NCI-H2227 (cell line): ENCODE results near the gene DNER.

Experiments used
- DNase-seq: peaks from one replicate; lab custom pipeline; 2025; ENCODE audit not compliant: unreplicated experiment; lab: John Stamatoyannopoulos, UW

Gene DNER

GRCh38 chr2:229445501-229446211, 268.7 kb downstream of the DNER start:
- DNase-seq = no peak

DNA sequence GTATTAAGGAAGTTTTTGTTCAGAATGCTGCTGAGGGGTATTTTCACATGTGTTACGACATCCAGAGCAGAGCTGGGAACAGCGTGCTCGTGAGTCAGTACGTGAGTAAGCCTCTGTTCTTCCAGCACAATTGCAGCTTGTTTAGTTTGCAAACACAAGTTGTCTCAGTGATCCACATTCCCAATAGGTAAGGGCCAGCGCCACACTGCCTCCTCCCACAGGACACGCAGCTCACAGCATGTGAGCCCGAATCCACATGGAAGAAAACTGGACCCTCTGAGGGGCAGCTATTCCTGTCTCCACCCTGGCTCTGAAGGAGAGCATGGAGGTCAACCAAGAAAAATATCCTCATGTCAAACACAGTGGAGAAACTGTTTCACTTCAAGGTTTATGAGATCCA, 269.3 kb downstream of the DNER start:
- no peak for DNase-seq

- no peak for DNase-seq
These were observed 270.6 kb downstream of the DNER start for GRCh38 chr2:229443546-229444268.

GRCh38 chr2:229443141-229443540, 271.2 kb downstream of the DNER start:
- no peak for DNase-seq

- DNase-seq = no peak
These were observed 275.8 kb downstream of the DNER start for GRCh38 chr2:229438430-229439159.

DNA sequence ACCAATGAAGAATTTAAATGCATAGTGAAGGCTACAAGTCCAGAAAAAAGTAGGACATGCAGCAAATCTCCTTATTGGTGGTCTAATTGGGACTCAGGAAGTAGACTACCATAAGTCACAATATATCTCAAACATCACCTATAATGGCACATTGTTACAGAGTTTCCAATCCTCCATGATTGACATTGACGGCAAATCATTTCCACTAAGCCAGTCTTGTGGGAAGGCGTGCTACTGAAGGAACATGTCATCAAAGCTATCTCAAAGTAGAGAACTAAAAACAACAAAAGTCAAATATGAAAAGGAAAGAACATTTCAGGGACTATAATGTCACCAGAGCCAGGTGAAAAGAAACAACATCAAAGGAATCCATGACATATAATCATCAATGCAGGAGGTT, 276.9 kb downstream of the DNER start:
- no peak for DNase-seq

GRCh38 chr2:229434187-229434586, 280.2 kb downstream of the DNER start:
- DNase-seq = no peak

DNA sequence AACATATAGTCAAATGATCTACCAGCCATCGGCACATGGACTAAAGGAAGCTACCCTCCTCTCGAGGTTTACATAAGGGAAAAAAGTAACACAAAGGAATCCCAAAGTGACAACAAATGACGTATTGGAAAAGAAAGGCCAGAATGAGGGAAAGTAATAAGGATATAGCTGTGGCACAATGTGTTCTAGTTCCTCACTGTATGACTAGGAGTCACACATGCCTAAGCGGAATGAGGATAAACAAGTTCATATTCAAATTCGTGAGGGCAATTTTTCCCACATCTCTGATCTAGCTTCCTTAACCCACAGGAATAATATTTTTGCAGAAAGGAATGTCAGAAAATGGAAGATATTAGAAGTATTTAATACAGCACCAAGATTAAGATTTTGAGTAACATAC, 281.0 kb downstream of the DNER start:
- DNase-seq = no peak

DNA sequence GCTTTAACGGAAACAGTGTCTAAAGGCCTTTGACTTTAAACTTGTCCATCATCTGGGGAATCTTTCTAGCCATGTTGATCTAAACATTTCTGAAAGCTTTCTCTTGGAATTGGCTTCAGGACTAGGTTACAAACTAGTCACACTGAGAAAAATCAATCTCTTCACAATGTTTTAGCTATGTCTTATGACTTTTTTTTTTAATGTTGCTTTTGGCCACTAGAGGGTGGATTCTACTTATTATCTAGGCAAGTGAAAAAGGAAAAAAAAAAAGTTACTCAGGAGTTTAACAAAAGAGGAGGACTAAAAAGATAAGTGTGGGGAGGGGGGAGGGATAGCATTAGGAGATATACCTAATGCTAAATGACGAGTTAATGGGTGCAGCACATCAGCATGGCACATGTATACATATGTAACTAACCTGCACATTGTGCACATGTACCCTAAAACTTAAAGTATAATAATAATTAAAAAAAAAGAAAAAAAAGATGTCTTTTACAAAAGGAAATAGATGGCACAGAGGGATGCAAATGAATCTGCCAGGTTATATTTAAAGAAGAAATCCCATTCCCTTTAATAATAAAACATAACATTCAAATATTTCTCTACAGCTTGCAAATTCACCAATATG, 282.9 kb downstream of the DNER start:
- DNase-seq = no peak

DNA sequence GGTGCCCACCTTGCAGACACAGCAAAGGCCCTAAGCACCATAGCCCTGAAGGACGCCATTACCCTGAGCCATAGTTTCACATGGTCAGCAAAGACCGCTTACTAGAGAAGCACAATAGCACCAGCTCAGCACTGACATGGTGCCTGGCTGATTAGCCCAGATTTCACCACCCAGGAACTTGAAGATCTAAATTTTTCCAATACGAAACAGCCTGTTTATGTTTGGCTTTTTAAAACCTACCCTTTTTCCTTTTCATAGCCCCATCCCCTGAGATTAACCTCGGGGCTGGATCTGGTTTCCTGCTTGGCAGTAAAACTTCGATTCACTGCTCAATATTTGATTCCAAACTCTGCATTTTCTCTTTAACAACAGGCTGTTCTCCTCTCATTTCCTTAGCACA, 284.8 kb downstream of the DNER start:
- DNase-seq = no peak

- no peak for DNase-seq
These were observed 287.9 kb downstream of the DNER start for GRCh38 chr2:229426464-229426863.

DNA sequence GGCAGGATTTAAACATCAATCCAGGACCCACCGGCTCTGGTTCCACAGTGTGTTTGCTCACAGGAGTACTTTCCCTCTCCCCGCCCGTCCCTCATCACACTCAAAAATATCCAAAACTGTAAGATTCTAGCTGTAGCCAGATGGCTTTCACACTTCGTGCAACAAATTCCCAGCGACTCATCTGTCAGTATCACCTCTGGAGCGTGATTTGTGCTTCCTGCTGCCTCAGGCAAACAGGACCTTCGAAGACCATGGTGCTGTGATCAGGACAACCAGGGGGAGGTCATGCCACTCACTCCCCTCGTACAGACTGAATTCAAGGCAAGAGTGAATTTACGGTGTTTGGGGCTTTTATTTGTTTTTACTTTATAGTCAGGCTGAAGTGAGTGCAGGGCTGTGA, 288.8 kb downstream of the DNER start:
- DNase-seq = no peak

DNA sequence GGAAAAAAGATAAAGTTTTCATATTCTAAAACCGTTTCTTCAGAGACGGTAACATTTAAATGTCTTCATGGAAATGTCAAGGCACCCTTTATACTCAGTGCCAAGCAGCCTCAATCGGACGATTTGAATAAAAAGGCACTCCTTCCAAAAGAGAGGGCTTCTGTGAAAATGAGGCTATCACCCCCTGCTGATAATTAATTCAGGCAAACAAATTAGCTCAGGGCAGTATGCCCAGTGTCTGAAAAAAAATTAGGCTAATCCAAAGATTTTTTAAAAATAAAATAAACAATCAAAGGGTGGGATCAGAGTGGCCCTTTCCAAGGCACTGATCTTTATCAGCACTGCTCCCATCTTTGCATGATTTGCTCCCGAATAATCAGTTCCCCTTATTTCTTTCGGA, 292.3 kb downstream of the DNER start:
- DNase-seq = no peak

DNA sequence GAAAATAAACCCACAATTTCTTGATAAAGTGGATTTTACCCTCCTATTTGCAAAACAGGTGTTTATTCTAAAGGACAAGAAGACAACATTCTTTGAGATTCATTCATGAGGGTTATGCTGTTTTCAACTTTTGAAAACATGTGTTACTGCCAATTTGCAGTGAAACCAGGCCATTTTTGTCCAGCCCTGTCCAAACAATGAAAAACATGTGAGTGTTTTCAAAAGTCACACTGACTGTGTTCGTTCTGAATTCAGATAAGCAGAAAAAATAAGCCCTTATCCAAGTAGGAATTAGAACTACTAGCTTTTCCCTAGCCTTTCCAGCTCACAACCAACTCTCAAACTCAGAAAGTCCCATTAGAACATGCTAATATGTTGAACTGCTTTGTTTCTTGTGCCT, 295.2 kb downstream of the DNER start:
- no peak for DNase-seq

GRCh38 chr2:229417916-229418315, 296.4 kb downstream of the DNER start:
- no peak for DNase-seq

GRCh38 chr2:229417176-229417575, 297.2 kb downstream of the DNER start:
- no peak for DNase-seq

- DNase-seq = no peak
These were observed 298.1 kb downstream of the DNER start for GRCh38 chr2:229416116-229416694.

DNA sequence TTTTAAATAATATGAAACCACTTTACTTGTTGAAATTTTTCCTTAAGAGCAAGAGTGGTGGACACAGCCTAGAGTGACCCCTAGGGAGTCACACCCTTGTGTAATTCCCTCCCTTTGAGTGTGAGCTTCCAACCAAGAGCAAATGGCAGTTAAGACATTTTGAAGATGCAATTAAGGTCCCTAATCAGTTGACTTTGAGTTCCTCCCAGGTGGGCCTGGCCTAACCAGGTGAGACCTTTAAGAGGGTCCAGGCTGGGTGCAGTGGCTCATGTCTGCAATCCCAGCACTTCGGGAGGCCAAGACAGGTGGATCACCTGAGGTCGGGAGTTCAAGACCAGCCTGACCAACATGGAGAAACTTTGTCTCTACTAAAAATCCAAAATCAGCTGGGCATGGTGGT, 299.7 kb downstream of the DNER start:
- no peak for DNase-seq

DNA sequence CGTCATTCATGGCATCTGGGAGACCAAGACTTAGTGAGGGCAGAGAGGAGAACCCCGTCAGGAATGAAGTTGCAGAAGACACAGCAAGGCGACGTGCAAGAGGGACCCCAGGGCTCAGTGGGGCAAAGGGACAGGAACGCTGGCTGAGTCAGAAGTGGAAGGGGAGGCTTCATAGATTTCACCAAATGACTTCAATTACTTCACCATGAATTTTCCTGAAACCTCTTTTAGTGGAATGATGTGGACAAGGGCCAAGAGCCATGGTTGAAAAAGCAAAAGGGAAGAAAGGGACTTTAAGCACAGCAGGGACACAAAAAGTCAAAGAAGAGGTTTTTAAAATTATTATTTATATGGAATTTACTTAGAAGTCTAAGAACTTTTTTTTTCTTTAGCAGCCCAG, 301.7 kb downstream of the DNER start:
- no peak for DNase-seq

DNA sequence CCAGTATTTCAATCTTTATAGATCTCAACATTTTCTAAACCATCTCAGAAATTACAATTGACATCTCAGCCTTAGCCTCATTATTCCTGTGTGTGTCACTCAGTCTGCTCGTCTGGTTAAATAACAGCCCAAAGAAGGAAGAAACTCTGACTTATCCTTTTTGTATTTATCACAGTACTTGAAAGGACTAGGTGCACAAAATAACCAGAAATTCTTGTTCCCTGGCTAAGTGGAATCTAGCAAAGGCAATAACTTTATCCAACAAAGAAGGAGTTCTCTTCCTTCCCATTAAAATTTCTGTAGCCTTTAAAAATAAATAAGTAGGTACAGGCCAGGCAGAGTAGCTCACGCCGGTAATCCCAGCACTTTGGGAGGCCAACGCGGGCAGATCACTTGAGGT, 303.4 kb downstream of the DNER start:
- no peak for DNase-seq

GRCh38 chr2:229410264-229410663, 304.1 kb downstream of the DNER start:
- DNase-seq = no peak
